ENCODE data around the gene SPIRE1. TPM values are rescaled to one million over a fixed set of nuclear protein-coding genes. Genes with fewer than 3 reads are reported as not detected.

Gene SPIRE1
- total RNA-seq, 2 experiments from 2014 or later = 2.5 to 2.7 TPM

DNA sequence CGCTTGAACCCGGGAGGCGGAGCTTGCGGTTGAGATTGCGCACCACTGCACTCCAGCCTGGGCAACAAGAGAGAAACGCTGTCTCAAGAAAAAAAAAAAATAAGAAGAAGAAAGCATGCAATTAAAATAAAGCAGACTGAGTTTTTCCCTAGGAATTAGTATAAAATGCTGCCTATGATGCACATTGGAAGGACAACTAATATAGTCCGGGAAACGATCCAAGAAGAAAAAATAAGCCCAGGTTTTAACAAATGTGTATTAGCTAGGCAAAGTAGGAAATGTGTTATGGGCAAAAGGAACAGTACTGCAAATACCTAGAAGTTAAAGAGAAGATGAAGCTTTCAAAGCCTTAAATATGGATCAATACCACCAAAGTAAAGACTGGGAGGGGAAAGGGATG, 64.0 kb downstream of the SPIRE1 start:
- CTCF ChIA-PET = interaction anchor here (1.0 kb wide), 1 partner anchor 13 kb away, joined by 4 read pairs; no protein-coding TSS in a partner anchor
- ATAC-seq = no peak
- POLR2A ChIA-PET = no interaction called here

DNA sequence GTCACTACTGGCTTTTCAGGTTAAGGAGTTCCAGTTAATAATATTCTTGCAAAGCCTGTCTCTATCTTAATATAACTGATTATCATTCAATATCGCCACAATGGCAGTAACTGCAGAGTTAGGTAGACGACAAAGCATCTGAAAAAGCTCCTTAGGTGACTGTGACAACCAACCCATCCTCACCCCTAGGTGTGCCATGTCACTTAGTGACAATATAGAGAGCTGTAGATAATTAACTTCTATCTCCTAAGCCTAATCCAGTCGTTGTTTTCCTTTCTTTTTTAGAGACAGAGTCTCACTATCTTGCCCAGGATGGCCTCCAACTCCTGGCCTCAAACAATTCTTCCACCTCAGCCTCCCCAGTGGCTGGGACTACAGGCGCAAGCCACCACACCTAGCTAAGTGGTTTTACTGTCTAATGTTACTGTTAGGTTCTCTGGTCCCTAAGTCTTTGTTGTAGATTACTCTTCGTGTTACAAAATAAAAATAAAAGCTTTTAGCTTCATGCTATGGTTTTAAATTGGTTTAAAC, 65.2 kb downstream of the SPIRE1 start:
- DNase-seq (no peak), ATAC-seq (no peak)
- Mint-ChIP-seq H3K4me3 (no peak overlapping the region), H3K4me1 (ENCODE audit: low read depth) (peaks cover 15% of the 10 kb centered on the region), H3K36me3 (ENCODE audit: low read depth) (no peaks in the 10 kb centered on the region), H3K9me3 (ENCODE audit: insufficient read depth) (no peaks in the 10 kb centered on the region), H3K27ac (no peak overlapping the region), H3K27me3 (ENCODE audit: low read depth) (no peaks in the 10 kb centered on the region)
- ChIA-PET POLR2A (no interaction called here), CTCF (no interaction called here)

More for the DNA sequence above, 64.0 kb downstream of the SPIRE1 start:
- H3K4me3 Mint-ChIP-seq = no peak overlapping the region
- no peak for DNase-seq
- H3K4me1 Mint-ChIP-seq (ENCODE audit: low read depth) = peaks cover 22% of the 10 kb centered on the region
- H3K9me3 Mint-ChIP-seq (ENCODE audit: insufficient read depth) = no peaks in the 10 kb centered on the region
- H3K36me3 Mint-ChIP-seq (ENCODE audit: low read depth) = no peaks in the 10 kb centered on the region
- no peak overlapping the region for H3K27ac Mint-ChIP-seq
- no peaks in the 10 kb centered on the region for H3K27me3 Mint-ChIP-seq (ENCODE audit: low read depth)

DNA sequence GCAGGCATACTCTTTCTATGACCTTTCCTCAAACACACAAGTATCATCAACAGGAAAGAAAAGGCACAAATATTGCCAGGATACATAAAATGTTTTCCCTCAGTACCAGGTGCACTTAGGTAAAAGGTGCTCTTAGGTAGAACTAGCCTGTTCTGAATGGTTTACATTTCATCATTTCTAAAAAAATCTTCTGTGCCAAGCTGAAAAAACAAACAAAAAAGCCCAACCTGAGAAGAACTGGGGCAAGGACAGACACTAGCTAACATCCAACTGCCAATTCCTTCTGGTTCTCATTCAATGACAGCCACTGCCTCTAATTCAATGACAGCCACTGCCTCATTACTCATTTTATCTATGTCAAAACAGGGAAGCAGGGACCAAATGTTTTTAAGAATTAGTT, 68.5 kb downstream of the SPIRE1 start:
- ChIA-PET POLR2A (no interaction called here), CTCF (no interaction called here)
- H3K4me1 Mint-ChIP-seq (ENCODE audit: low read depth) = no peaks in the 10 kb centered on the region
- peaks cover 5% of the 10 kb centered on the region for H3K27me3 Mint-ChIP-seq (ENCODE audit: low read depth)
- H3K4me3 Mint-ChIP-seq = no peak overlapping the region
- H3K27ac Mint-ChIP-seq = no peak overlapping the region
- no peak for ATAC-seq
- no peaks in the 10 kb centered on the region for H3K36me3 Mint-ChIP-seq (ENCODE audit: low read depth)
- no peak for DNase-seq
- no peaks in the 10 kb centered on the region for H3K9me3 Mint-ChIP-seq (ENCODE audit: insufficient read depth)

DNA sequence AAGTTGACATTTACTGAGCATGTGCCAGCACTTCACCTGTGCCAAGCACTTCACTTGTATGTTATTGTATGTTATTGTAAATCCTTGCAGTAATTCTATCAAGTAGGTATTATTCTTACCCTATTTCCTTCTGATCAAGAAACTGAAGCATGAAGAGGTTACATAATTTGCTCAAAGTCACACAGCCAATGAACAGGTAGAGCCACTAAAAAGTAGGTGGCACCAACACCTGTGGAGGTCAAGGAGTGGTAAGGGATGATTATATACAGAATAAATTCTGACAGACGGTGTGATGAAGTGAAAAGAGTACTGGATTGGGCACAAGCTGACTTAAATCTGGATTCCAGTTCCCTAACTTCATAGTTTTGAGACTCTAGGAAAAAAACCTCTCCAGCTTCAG, 71.0 kb downstream of the SPIRE1 start:
- ChIA-PET POLR2A (no interaction called here), CTCF (interaction anchor here (1.4 kb wide), 1 partner anchor 55 kb away, joined by 3 read pairs; no protein-coding TSS in a partner anchor)
- H3K4me1 Mint-ChIP-seq (ENCODE audit: low read depth) = no peaks in the 10 kb centered on the region
- ATAC-seq (no peak), DNase-seq (no peak)
- peaks cover 5% of the 10 kb centered on the region for H3K27me3 Mint-ChIP-seq (ENCODE audit: low read depth)
- H3K9me3 Mint-ChIP-seq (ENCODE audit: insufficient read depth) = no peaks in the 10 kb centered on the region
- no peak overlapping the region for H3K4me3 Mint-ChIP-seq
- no peak overlapping the region for H3K27ac Mint-ChIP-seq
- no peaks in the 10 kb centered on the region for H3K36me3 Mint-ChIP-seq (ENCODE audit: low read depth)

DNA sequence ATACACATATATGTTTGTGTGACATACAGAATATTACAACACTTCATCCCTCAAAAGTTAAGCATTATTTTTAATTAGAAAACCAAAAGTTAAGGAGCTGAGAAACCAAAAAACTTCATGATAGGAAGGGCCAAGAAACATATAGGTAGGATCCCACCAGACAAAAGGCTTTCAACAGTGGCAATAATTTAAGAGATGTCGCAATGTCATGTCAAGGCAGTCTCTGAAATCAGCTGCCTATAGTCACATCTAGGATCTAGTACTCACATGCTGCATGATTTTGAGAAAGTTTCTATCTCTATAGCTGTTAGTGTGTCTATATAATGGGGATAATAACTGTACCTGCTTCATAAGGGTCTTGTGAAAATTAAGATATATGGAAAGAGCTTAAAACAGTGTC, 72.7 kb downstream of the SPIRE1 start:
- no peak for DNase-seq
- Mint-ChIP-seq H3K27me3 (ENCODE audit: low read depth) (peaks cover 5% of the 10 kb centered on the region), H3K4me1 (ENCODE audit: low read depth) (no peaks in the 10 kb centered on the region), H3K4me3 (no peak overlapping the region), H3K36me3 (ENCODE audit: low read depth) (no peaks in the 10 kb centered on the region), H3K27ac (no peak overlapping the region), H3K9me3 (ENCODE audit: insufficient read depth) (no peaks in the 10 kb centered on the region)
- no peak for ATAC-seq
- CTCF ChIA-PET = no interaction called here
- POLR2A ChIA-PET = no interaction called here

GRCh38 chr18:12580630-12581342, 77.1 kb downstream of the SPIRE1 start:
- ATAC-seq = no peak
- Mint-ChIP-seq H3K4me3 (no peak overlapping the region), H3K9me3 (ENCODE audit: insufficient read depth) (no peaks in the 10 kb centered on the region), H3K4me1 (ENCODE audit: low read depth) (no peaks in the 10 kb centered on the region), H3K36me3 (ENCODE audit: low read depth) (no peaks in the 10 kb centered on the region), H3K27me3 (ENCODE audit: low read depth) (peaks cover 2% of the 10 kb centered on the region), H3K27ac (no peak overlapping the region)
- DNase-seq = no peak
- ChIA-PET CTCF (no interaction called here), POLR2A (no interaction called here)

GRCh38 chr18:12579775-12580174, 78.1 kb downstream of the SPIRE1 start:
- Mint-ChIP-seq H3K9me3 (ENCODE audit: insufficient read depth) (no peaks in the 10 kb centered on the region), H3K4me3 (no peak overlapping the region), H3K27ac (no peak overlapping the region), H3K4me1 (ENCODE audit: low read depth) (no peaks in the 10 kb centered on the region), H3K36me3 (ENCODE audit: low read depth) (no peaks in the 10 kb centered on the region), H3K27me3 (ENCODE audit: low read depth) (peaks cover 4% of the 10 kb centered on the region)
- DNase-seq (no peak), ATAC-seq (no peak)
- CTCF ChIA-PET = no interaction called here
- POLR2A ChIA-PET = no interaction called here

- no peak for ATAC-seq
- no peak overlapping the region for H3K27ac Mint-ChIP-seq
- ChIA-PET CTCF (no interaction called here), POLR2A (no interaction called here)
- no peaks in the 10 kb centered on the region for H3K4me1 Mint-ChIP-seq (ENCODE audit: low read depth)
- H3K4me3 Mint-ChIP-seq = no peak overlapping the region
- no peaks in the 10 kb centered on the region for H3K36me3 Mint-ChIP-seq (ENCODE audit: low read depth)
- DNase-seq = no peak
- peaks cover 11% of the 10 kb centered on the region for H3K27me3 Mint-ChIP-seq (ENCODE audit: low read depth)
- H3K9me3 Mint-ChIP-seq (ENCODE audit: insufficient read depth) = no peaks in the 10 kb centered on the region
Observed at GRCh38 chr18:12577848-12578247, 80.1 kb downstream of the SPIRE1 start.

GRCh38 chr18:12574494-12575185, 83.3 kb downstream of the SPIRE1 start:
- no peak for DNase-seq
- Mint-ChIP-seq H3K27ac (no peak overlapping the region), H3K36me3 (ENCODE audit: low read depth) (no peaks in the 10 kb centered on the region), H3K27me3 (ENCODE audit: low read depth) (peaks cover 12% of the 10 kb centered on the region), H3K4me3 (no peak overlapping the region), H3K4me1 (ENCODE audit: low read depth) (no peaks in the 10 kb centered on the region), H3K9me3 (ENCODE audit: insufficient read depth) (no peaks in the 10 kb centered on the region)
- POLR2A ChIA-PET = no interaction called here
- no peak for ATAC-seq
- CTCF ChIA-PET = no interaction called here

DNA sequence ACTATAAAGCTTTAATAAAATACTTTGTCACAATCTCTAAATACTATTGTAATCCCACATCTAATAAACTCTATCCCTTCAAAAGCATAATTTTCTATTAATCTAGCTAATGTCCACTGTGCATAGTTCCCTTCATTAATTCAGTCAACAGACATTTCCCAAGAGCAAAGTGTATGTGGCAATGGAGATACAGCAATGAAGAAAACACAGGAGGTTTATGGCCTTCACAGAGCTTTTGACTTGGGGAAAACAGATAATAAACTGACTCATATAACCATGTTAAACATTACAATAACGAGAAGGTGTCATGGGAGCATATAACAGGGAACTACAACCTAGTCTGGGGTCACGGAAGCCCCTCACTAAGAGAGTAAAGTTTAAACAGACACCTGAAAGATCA, 86.3 kb downstream of the SPIRE1 start:
- H3K27ac Mint-ChIP-seq = no peak overlapping the region
- DNase-seq (no peak), ATAC-seq (no peak)
- H3K4me1 Mint-ChIP-seq (ENCODE audit: low read depth) = no peaks in the 10 kb centered on the region
- peaks cover 15% of the 10 kb centered on the region for H3K27me3 Mint-ChIP-seq (ENCODE audit: low read depth)
- no peaks in the 10 kb centered on the region for H3K9me3 Mint-ChIP-seq (ENCODE audit: insufficient read depth)
- ChIA-PET CTCF (no interaction called here), POLR2A (no interaction called here)
- no peak overlapping the region for H3K4me3 Mint-ChIP-seq
- H3K36me3 Mint-ChIP-seq (ENCODE audit: low read depth) = no peaks in the 10 kb centered on the region

GRCh38 chr18:12569791-12570190, 88.1 kb downstream of the SPIRE1 start:
- H3K4me3 Mint-ChIP-seq = no peak overlapping the region
- no peak for ATAC-seq
- H3K36me3 Mint-ChIP-seq (ENCODE audit: low read depth) = no peaks in the 10 kb centered on the region
- no peaks in the 10 kb centered on the region for H3K4me1 Mint-ChIP-seq (ENCODE audit: low read depth)
- ChIA-PET CTCF (no interaction called here), POLR2A (no interaction called here)
- H3K9me3 Mint-ChIP-seq (ENCODE audit: insufficient read depth) = no peaks in the 10 kb centered on the region
- peaks cover 13% of the 10 kb centered on the region for H3K27me3 Mint-ChIP-seq (ENCODE audit: low read depth)
- DNase-seq = no peak
- H3K27ac Mint-ChIP-seq = no peak overlapping the region

DNA sequence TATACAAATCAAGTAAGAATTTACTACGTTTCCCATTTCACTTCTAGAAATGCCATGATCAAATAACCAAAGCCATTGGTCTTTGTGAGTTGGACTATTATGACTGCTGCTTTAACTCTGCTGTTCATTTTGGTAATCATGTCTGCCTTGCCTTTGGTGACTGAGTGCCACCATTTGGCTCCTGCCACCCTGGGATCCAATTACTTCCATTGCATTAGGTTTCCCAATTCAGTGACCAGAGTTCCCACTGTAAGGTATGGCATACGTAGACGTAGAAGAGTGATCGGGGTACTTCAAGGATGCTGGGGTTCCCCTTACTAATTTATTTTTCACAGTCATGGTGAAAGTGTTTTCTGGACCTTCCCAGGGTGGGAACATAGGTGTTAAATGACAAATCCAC, 90.1 kb downstream of the SPIRE1 start:
- ATAC-seq = no peak
- Mint-ChIP-seq H3K4me3 (no peak overlapping the region), H3K9me3 (ENCODE audit: insufficient read depth) (no peaks in the 10 kb centered on the region), H3K27me3 (ENCODE audit: low read depth) (peaks cover 11% of the 10 kb centered on the region), H3K4me1 (ENCODE audit: low read depth) (no peaks in the 10 kb centered on the region), H3K36me3 (ENCODE audit: low read depth) (no peaks in the 10 kb centered on the region), H3K27ac (no peak overlapping the region)
- no peak for DNase-seq
- ChIA-PET POLR2A (no interaction called here), CTCF (no interaction called here)
